Measurements from ENCODE around the gene AMOTL1.

GRCh38 chr11:94800414-94800813, 32.3 kb downstream of the AMOTL1 start:
- TF ChIP-seq HDGF (IDR thresholded peaks at IDR 0.05; ENCODE audit: borderline replicate concordance) (no peak), BHLHE40 (IDR thresholded peaks at IDR 0.05; ENCODE audit: borderline replicate concordance) (no peak), FOXA1 (IDR thresholded peaks at IDR 0.05) (no peak), ELF4 (IDR thresholded peaks at IDR 0.05) (no peak), SUZ12 (IDR thresholded peaks at IDR 0.05) (no peak), FOXM1 (IDR thresholded peaks at IDR 0.05; ENCODE audit: borderline replicate concordance) (no peak), ZNF384 (IDR thresholded peaks at IDR 0.05) (no peak), L3MBTL2 (conservative IDR thresholded peaks at IDR 0.05) (no peak), TARDBP (IDR thresholded peaks at IDR 0.05) (no peak), CTBP1 (IDR thresholded peaks at IDR 0.05; ENCODE audit: borderline replicate concordance) (no peak), LEF1 (IDR thresholded peaks at IDR 0.05; ENCODE audit: borderline replicate concordance) (no peak), SP1 (IDR thresholded peaks at IDR 0.05) (no peak)
- TF ChIP-seq, protein P1, sequence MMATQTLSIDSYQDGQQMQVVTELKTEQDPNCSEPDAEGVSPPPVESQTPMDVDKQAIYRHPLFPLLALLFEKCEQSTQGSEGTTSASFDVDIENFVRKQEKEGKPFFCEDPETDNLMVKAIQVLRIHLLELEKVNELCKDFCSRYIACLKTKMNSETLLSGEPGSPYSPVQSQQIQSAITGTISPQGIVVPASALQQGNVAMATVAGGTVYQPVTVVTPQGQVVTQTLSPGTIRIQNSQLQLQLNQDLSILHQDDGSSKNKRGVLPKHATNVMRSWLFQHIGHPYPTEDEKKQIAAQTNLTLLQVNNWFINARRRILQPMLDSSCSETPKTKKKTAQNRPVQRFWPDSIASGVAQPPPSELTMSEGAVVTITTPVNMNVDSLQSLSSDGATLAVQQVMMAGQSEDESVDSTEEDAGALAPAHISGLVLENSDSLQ (IDR thresholded peaks at IDR 0.05): no peak
